HG03025 (cell line): Measurements from ENCODE around the gene MIER3.

Source experiments
- ATAC-seq: cut with Tn5 transposase; IDR thresholded peaks from one replicate; pipeline ENCODE4 v1.9.1; 2021; ENCODE audit warnings: mild to moderate bottlenecking, moderate library complexity; ENCODE audit not compliant: unreplicated experiment, low FRiP score

The MIER3 gene

DNA sequence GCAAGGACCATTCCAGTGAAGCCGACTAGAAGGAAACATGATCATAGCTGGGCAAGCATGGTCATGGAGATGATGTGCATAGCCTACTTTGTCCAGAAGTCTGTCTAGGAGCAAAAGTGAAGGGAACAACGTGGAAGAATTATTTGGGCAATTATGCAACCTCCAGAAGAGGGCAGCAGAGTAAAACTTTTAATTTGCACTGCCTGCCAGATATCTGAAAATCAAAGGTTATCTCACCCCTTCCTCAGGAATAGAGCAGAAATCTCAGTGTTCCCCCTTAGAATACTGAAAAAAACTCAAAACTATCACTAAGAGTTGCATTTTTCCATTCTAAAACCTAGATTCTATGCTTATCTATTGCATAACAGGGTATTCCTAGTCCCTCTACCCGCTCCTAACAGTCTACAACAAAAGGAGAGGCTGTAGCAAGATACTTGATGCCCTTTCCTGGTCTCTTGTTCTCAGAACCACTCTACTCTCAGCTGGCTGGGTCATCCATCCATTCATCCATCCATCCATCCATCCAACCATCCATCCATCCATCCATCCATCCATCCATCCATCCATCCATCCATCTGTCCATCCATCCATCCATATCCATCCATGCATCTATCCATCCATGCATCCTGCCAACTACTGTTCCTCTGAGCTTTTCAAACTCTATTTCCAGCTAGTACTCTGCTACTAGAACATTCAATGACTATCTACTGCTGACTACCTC lies 50.9 kb downstream of the MIER3 start:
- no peak for ATAC-seq

DNA sequence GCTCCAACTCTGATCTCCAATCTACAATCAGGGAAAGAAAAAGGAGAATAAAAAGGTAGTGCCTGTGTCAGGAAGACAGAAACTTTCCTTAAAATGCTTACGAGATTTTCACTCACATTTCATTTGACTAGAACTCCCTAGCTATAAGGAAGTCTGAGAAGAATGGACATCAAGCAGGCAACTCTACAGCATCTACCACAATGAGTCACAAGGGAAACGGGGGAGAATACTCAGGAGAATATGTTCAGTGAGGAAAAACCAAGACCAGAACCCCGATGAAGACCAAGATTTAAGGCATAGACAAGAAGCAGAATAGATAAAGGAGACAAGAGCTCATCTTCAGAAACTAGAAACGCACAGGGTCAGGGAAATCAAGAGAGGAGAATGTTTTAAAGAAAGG lies 51.5 kb downstream of the MIER3 start:
- ATAC-seq: no peak

GRCh38 chr5:56898213-56898612 lies 53.7 kb downstream of the MIER3 start:
- ATAC-seq: no peak

DNA sequence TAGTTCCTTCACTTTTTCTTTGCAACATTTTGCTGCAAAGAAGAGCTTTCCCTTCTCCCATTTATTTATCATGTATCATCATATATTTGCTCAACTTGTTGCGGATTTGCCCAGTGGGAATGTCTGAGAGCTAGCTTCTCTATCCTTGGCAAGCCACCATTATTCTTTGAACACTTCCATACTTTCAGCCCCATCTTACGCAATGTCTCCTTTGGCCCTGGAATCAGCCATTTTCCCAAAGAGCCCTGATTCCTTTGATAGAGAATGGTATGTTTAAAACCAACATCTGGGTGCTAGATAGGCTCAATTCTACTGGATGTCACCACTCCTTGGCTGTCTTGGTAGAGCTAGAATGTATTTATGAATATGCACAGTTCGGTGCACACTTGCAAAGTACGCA lies 55.2 kb downstream of the MIER3 start:
- no peak for ATAC-seq

GRCh38 chr5:56893251-56893951 lies 58.5 kb downstream of the MIER3 start:
- no peak for ATAC-seq

DNA sequence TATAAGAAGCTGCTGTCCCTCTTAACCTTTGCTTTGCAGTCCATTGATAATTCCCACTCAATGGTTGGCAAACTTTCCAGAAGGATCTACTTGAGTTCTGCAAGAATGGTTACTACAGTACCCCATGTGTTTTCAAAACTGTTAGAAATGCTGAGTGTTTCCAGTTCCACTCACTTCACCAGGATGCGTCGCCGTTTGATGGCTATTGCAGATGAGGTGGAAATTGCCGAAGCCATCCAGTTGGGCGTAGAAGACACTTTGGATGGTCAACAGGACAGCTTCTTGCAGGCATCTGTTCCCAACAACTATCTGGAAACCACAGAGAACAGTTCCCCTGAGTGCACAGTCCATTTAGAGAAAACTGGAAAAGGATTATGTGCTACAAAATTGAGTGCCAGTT lies 70.4 kb downstream of the MIER3 start:
- no peak for ATAC-seq

DNA sequence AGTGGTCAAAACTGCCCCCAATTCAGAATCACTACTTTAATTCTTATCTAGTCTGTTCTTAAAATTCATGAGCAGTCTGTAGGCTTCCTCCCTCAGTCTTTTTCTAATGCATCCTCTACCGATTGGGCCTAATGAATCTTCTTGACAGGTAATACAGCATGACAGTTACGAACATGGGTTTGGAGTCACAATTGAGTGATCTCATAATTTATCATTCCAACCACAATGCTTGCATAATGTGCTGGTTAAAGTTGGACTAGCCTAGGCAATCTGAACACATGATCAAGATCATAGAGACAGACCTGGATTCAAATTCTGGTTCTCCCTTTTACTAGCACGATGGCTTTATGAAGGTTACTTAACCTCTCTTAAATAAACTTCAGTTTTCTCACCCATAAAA lies 75.6 kb downstream of the MIER3 start:
- ATAC-seq: no peak

- ATAC-seq: no peak
Measured at GRCh38 chr5:56873056-56873455, 78.9 kb downstream of the MIER3 start.

- ATAC-seq: no peak
Measured at GRCh38 chr5:56871777-56872176, 80.1 kb downstream of the MIER3 start.
